Muscle layer of duodenum (tissue), 2 donors: ENCODE measurements around the gene NRXN3.

Source experiments
- H3K27ac ChIP-seq: one replicate; pipeline ENCODE4 v1.7.0; 2013; ENCODE audit warnings: mild to moderate bottlenecking, low read length
- H3K27me3 ChIP-seq: one replicate; pipeline ENCODE4 v1.7.0; 2013; ENCODE audit warnings: low read depth, mild to moderate bottlenecking, control low read depth, low read length
- H3K36me3 ChIP-seq, 2 donors: one replicate each; pipeline ENCODE4 v1.7.0; 2013; ENCODE audit warnings: low read length in 2 of 2, control low read depth in 1 of 2, mild to moderate bottlenecking in 1 of 2; ENCODE audit not compliant: insufficient read depth in 2 of 2, control insufficient read depth in 1 of 2
- H3K4me1 ChIP-seq, 2 donors: one replicate each; pipeline ENCODE4 v1.7.0; 2013; ENCODE audit warnings: low read length in 2 of 2, mild to moderate bottlenecking in 2 of 2, control low read depth in 1 of 2, moderate library complexity in 1 of 2; ENCODE audit not compliant: insufficient read depth in 2 of 2, control insufficient read depth in 1 of 2
- H3K4me3 ChIP-seq, 2 donors: one replicate each; pipeline ENCODE4 v1.7.0; 2013; ENCODE audit warnings: low read length in 2 of 2, low read depth in 1 of 2, mild to moderate bottlenecking in 1 of 2
- H3K9me3 ChIP-seq, 2 donors: one replicate each; pipeline ENCODE4 v1.7.0; 2013; ENCODE audit warnings: low read length in 2 of 2, control low read depth in 1 of 2, mild to moderate bottlenecking in 1 of 2; ENCODE audit not compliant: control insufficient read depth in 1 of 2
- donor health status: healthy.

NRXN3 gene

DNA sequence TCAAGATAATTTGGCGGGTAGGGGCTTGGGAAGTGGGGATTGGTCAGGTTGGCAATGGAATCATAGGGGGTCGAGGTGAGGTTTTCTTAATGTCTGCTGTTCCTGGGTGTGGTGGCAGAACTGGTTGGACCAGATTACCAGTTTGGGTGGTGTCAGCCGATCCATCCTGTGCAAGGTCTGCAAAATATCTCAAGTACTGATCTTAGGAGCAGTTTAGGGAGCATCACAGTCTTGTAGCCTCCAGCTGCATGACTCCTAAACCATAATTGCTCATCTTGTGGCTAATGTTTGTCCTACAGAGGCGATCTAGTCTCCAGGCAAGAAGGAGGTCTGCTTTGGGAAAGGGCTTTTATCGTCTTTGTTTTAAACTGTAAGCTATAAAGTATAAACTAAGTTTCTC is 1172.8 kb downstream of the NRXN3 start:
- H3K4me3 ChIP-seq = no peak overlapping the region
- H3K4me1 ChIP-seq = no peaks in the 10 kb centered on the region
- no peak overlapping the region for H3K27ac ChIP-seq

GRCh38 chr14:79351011-79351410 is 1180.8 kb downstream of the NRXN3 start:
- Histone ChIP-seq H3K4me3 (no peak overlapping the region), H3K9me3 (no peaks in the 10 kb centered on the region), H3K27ac (no peak overlapping the region), H3K27me3 (no peaks in the 10 kb centered on the region), H3K36me3 (no peaks in the 10 kb centered on the region), H3K4me1 (peaks cover 0 to 21% of the 10 kb centered on the region in 2 donors)

More for the DNA sequence above, 1172.8 kb downstream of the NRXN3 start:
- no peaks in the 10 kb centered on the region for H3K9me3 ChIP-seq
- H3K36me3 ChIP-seq = no peaks in the 10 kb centered on the region
- no peaks in the 10 kb centered on the region for H3K27me3 ChIP-seq

- H3K27ac ChIP-seq = no peak overlapping the region
- no peaks in the 10 kb centered on the region for H3K36me3 ChIP-seq
- H3K4me3 ChIP-seq = no peak overlapping the region
- H3K9me3 ChIP-seq = no peaks in the 10 kb centered on the region
- no peaks in the 10 kb centered on the region for H3K27me3 ChIP-seq
- peaks cover 0 to 24% of the 10 kb centered on the region in 2 donors for H3K4me1 ChIP-seq
These were observed 1182.0 kb downstream of the NRXN3 start for GRCh38 chr14:79352076-79352630.

GRCh38 chr14:79354336-79354735 is 1184.2 kb downstream of the NRXN3 start:
- H3K27me3 ChIP-seq = no peaks in the 10 kb centered on the region
- no peaks in the 10 kb centered on the region for H3K36me3 ChIP-seq
- H3K4me3 ChIP-seq = no peak overlapping the region
- H3K9me3 ChIP-seq = no peaks in the 10 kb centered on the region
- no peak overlapping the region for H3K27ac ChIP-seq
- peaks cover 0 to 24% of the 10 kb centered on the region in 2 donors for H3K4me1 ChIP-seq

- H3K4me1 ChIP-seq = peaks cover 0 to 24% of the 10 kb centered on the region in 2 donors
- no peak overlapping the region for H3K4me3 ChIP-seq
- H3K27me3 ChIP-seq = no peaks in the 10 kb centered on the region
- no peaks in the 10 kb centered on the region for H3K36me3 ChIP-seq
- H3K9me3 ChIP-seq = no peaks in the 10 kb centered on the region
- H3K27ac ChIP-seq = no peak overlapping the region
These were observed 1185.9 kb downstream of the NRXN3 start for GRCh38 chr14:79356040-79356439.

GRCh38 chr14:79357307-79357706 is 1187.1 kb downstream of the NRXN3 start:
- Histone ChIP-seq H3K4me1 (peaks cover 0 to 14% of the 10 kb centered on the region in 2 donors), H3K27me3 (no peaks in the 10 kb centered on the region), H3K27ac (no peak overlapping the region), H3K36me3 (no peaks in the 10 kb centered on the region), H3K9me3 (no peaks in the 10 kb centered on the region), H3K4me3 (no peak overlapping the region)

DNA sequence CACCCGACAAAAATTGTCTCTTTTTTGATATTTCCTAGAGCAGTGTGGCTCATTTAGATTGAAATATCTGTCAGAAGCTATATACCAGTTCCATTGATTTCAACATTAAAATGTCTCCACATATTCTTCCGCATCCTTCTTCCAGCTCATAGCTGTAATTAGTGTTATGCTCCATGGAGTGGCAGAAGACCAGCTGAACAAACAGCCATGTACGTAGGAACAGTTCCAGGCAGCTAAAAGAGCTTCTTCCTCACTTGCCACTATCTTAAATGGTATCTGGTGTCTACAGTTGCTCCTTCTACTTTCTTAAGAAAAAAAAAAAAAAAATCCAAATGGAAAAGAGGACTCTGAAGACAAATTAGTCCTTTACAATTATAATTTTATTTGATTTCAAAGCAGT is 1193.1 kb downstream of the NRXN3 start:
- Histone ChIP-seq H3K4me3 (no peak overlapping the region), H3K9me3 (no peaks in the 10 kb centered on the region), H3K4me1 (peaks cover 0 to 4% of the 10 kb centered on the region in 2 donors), H3K36me3 (no peaks in the 10 kb centered on the region), H3K27me3 (no peaks in the 10 kb centered on the region), H3K27ac (no peak overlapping the region)

DNA sequence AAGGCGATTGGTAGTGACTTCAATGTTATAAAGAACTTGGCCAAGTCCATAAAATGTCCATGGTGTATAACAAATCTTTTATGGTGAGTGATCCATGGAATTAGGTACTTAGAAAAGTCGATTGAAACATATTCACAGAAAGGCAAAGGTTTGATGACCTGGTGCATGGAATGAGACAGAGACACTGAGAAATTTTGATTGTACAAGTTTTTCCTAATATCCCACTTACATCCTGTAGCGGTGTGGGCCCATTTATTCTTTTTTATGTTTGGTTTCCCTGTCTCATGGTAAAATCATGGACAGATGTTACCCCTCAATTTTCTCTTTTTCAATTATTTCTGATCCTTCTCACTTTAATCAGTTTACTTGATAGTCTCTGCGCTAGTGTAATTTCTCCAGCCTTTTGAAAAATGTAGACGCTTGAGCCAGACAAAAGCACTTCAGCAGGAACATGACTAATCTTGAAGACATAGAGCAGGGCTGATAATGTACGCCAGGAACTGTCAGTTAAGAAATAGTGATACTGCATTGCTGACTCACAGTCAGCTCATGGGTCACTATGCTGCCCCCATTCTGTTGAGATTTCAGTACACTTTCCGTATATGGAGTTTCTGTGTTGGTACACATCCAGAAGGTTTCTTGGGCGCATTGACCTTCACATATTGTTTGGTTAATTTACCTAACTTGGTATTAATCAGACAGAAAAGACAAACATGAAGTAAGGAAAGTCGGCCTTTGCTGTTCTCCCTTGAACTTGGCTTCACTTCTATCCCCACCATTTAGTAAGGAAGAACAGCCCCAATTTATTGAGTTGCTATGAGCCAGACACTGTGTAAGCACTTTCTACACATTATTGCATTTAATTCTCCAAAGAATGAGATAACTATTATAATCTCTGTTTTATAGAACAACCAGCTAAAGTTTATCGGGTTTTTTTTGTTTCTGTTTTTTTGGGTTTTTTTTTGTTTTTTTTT is 1199.5 kb downstream of the NRXN3 start:
- no peak overlapping the region for H3K4me3 ChIP-seq
- H3K27me3 ChIP-seq = no peaks in the 10 kb centered on the region
- H3K27ac ChIP-seq = no peak overlapping the region
- no peaks in the 10 kb centered on the region for H3K9me3 ChIP-seq
- H3K4me1 ChIP-seq = peaks cover 0 to 14% of the 10 kb centered on the region in 2 donors
- no peaks in the 10 kb centered on the region for H3K36me3 ChIP-seq

DNA sequence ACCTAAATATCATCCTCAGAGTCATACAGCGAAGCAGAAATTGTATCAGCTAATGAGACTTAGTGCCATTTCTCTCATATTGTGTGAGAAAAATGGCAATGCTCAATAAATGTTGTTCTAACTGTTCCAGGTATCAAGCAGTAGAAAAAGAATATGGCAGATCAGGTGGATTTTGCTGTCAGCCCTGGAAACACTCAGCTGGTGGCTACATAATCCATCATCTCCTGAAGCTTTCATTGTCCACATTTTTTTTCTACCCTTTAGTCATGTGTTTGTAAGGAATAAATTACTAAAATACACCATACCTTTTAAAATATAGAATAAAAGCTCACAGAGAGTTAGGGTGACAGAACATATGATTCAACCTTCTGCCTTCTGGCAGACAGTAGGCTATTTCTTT is 1200.8 kb downstream of the NRXN3 start:
- no peaks in the 10 kb centered on the region for H3K36me3 ChIP-seq
- H3K4me1 ChIP-seq = peaks cover 0 to 19% of the 10 kb centered on the region in 2 donors
- H3K9me3 ChIP-seq = no peaks in the 10 kb centered on the region
- peak overlapping the region; percentile 32 for H3K27ac ChIP-seq
- no peaks in the 10 kb centered on the region for H3K27me3 ChIP-seq
- no peak overlapping the region for H3K4me3 ChIP-seq

DNA sequence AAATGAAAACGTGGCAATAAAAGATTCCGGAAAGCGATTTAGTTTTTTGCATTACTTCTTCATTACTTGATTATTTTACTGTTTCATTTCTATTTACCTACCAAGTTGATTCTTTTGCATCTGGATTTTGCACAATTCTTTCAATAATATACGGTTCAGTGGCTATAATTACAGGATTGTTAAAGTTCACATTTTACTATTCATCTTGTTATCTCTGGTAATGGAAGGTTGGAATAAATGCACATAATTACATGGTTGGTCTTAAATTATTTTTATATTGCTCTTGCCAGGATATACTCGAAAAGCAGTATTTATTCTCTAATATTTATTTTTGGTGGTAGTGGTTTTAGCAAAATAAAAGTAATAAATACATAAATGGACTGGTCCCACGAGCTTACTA is 1203.3 kb downstream of the NRXN3 start:
- no peaks in the 10 kb centered on the region for H3K27me3 ChIP-seq
- H3K27ac ChIP-seq = no peak overlapping the region
- no peaks in the 10 kb centered on the region for H3K36me3 ChIP-seq
- H3K4me3 ChIP-seq = no peak overlapping the region
- no peaks in the 10 kb centered on the region for H3K9me3 ChIP-seq
- H3K4me1 ChIP-seq = peaks cover 0 to 14% of the 10 kb centered on the region in 2 donors

- no peaks in the 10 kb centered on the region for H3K9me3 ChIP-seq
- H3K4me3 ChIP-seq = no peak overlapping the region
- H3K4me1 ChIP-seq = peaks cover 0 to 5% of the 10 kb centered on the region in 2 donors
- no peak overlapping the region for H3K27ac ChIP-seq
- no peaks in the 10 kb centered on the region for H3K27me3 ChIP-seq
- H3K36me3 ChIP-seq = no peaks in the 10 kb centered on the region
These were observed 1205.2 kb downstream of the NRXN3 start for GRCh38 chr14:79375356-79375755.
